ENCODE measurements around the gene OCIAD2. TPM values are rescaled to one million over a fixed set of nuclear protein-coding genes. Genes with fewer than 3 reads are reported as not detected.
"Not testable (repeated sequence)": the region's sequence is repeated elsewhere in the genome, so short reads cannot be mapped to it uniquely, and the experiment has no call there.

The OCIAD2 gene
- total and polyA plus RNA-seq, 4 donors, result 8.5 to 159 (median 26.5) TPM

DNA sequence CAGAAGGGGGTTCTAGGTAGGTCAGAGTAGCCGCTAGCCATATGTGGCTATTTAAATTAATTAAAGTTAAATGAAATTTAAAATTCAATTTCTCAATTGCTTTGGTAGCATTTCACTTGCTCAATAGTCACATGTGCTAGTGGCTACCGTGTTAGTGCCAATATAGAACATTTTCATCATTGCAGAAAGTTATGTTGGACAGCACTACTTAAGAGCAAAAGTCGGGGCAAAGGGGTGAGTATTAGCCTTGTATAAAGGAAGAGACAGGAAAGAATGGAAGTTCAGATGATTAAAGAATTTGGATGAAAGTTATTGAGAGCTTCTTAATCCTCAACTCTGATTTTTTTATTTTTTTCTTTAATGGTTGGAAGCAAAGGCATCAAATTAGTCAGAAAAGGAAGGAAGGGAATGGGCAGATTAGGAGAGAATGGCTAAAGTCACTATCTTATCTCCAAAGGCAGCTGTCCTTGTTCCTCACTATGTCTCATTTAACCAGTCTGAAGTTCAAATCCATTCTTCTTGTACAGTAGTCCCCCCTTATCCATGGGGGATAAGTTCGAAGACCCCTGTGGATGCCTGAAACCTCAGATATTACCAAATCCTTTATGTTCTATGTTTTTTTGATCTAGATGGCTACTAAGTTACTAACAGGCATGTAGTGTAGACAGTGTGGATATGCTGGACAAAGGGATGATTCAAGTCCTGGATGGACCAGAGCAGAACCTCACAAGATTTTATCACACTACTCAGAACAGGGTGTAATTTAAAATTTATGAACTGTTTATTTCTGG is 52.8 kb downstream of the OCIAD2 start:
- TF ChIP-seq TAF1 (conservative IDR thresholded peaks at IDR 0.05) (no peak), FOXA1 (IDR thresholded peaks at IDR 0.05) (no peak), EGR1 (IDR thresholded peaks at IDR 0.05; ENCODE audit: low read depth in 2 of 2) (no peak), SP1 (IDR thresholded peaks at IDR 0.05) (no peak)
- Histone ChIP-seq H3K27me3 (ENCODE audit: control insufficient read depth in 4 of 4, insufficient read depth in 4 of 4, low read length in 3 of 4) (no peaks in the 10 kb centered on the region), H3K36me3 (ENCODE audit: control insufficient read depth in 4 of 4, insufficient read depth in 3 of 4, low read depth in 1 of 4, low read length in 3 of 4) (peaks cover 9 to 34% (median 13%) of the 10 kb centered on the region in 4 donors), H3K27ac (ENCODE audit: low read depth in 1 of 2, low read length in 2 of 2) (no peak overlapping the region), H3K9me3 (ENCODE audit: control insufficient read depth in 4 of 4, low read length in 3 of 4) (no peaks in the 10 kb centered on the region), H3K9ac (ENCODE audit: low read depth in 1 of 2, low read length in 2 of 2) (no peak overlapping the region), H3K4me3 (ENCODE audit: low read depth in 1 of 3, low read length in 3 of 3) (no peak overlapping the region), H3K4me1 (ENCODE audit: control insufficient read depth in 4 of 4, insufficient read depth in 4 of 4, low read length in 3 of 4) (peaks cover 0 to 1% (median 0%) of the 10 kb centered on the region in 4 donors)
- no peak for DNase-seq (ENCODE audit: low spot score)
- WGBS, result 84% methylated on average over 4 of the region's 4 CpGs

- H3K36me3 ChIP-seq (ENCODE audit: control insufficient read depth in 4 of 4, insufficient read depth in 3 of 4, low read depth in 1 of 4, low read length in 3 of 4), result peaks cover 3 to 26% (median 9%) of the 10 kb centered on the region in 4 donors
- H3K4me3 ChIP-seq (ENCODE audit: low read depth in 1 of 3, low read length in 3 of 3), result no peak overlapping the region
- H3K9ac ChIP-seq (ENCODE audit: low read depth in 1 of 2, low read length in 2 of 2), result no peak overlapping the region
- no peaks in the 10 kb centered on the region for H3K27me3 ChIP-seq (ENCODE audit: control insufficient read depth in 4 of 4, insufficient read depth in 4 of 4, low read length in 3 of 4)
- TF ChIP-seq EGR1 (IDR thresholded peaks at IDR 0.05; ENCODE audit: low read depth in 2 of 2), result no peak
- no peak for TF ChIP-seq FOXA1 (IDR thresholded peaks at IDR 0.05)
- no peak for TF ChIP-seq FOXA2 (IDR thresholded peaks at IDR 0.05)
- no peak for TF ChIP-seq NR2F2 (IDR thresholded peaks at IDR 0.05)
- TF ChIP-seq, protein P1, sequence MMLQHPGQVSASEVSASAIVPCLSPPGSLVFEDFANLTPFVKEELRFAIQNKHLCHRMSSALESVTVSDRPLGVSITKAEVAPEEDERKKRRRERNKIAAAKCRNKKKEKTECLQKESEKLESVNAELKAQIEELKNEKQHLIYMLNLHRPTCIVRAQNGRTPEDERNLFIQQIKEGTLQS (IDR thresholded peaks at IDR 0.05), result no peak
- no peak for TF ChIP-seq SP1 (IDR thresholded peaks at IDR 0.05)
- no peak for TF ChIP-seq MAX (IDR thresholded peaks at IDR 0.05)
- no peak for TF ChIP-seq YY1 (IDR thresholded peaks at IDR 0.05)
- no peaks in the 10 kb centered on the region for H3K4me1 ChIP-seq (ENCODE audit: control insufficient read depth in 4 of 4, insufficient read depth in 4 of 4, low read length in 3 of 4)
- no peak for DNase-seq (ENCODE audit: low spot score)
- no peak overlapping the region for H3K27ac ChIP-seq (ENCODE audit: low read depth in 1 of 2, low read length in 2 of 2)
- H3K9me3 ChIP-seq (ENCODE audit: control insufficient read depth in 4 of 4, low read length in 3 of 4), result no peaks in the 10 kb centered on the region
- WGBS, result 78% methylated on average over 1 of the region's 1 CpG
Measured at GRCh38 chr4:48851651-48852050, 54.9 kb downstream of the OCIAD2 start.

DNA sequence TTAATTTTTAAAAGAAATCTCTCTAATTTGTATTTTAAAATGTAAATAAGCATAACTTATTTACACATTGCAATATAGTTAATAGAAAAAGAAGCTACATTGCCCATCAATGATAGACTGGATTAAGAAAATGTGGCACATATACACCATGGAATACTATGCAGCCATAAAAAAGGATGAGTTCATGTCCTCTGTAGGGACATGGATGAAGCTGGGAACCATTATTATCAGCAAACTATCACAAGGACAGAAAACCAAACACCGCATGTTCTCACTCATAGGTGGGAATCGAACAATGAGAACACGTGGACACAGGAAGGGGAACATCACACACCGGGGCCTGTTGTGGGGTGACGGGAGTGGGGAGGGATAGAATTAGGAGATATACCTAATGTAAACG is 57.8 kb downstream of the OCIAD2 start:
- DNase-seq (ENCODE audit: low spot score); H3K9ac ChIP-seq (ENCODE audit: low read depth in 1 of 2, low read length in 2 of 2); H3K4me1 ChIP-seq (ENCODE audit: control insufficient read depth in 4 of 4, insufficient read depth in 4 of 4, low read length in 3 of 4); H3K27ac ChIP-seq (ENCODE audit: low read depth in 1 of 2, low read length in 2 of 2); H3K9me3 ChIP-seq (ENCODE audit: control insufficient read depth in 4 of 4, low read length in 3 of 4); H3K27me3 ChIP-seq (ENCODE audit: control insufficient read depth in 4 of 4, insufficient read depth in 4 of 4, low read length in 3 of 4); H3K4me3 ChIP-seq (ENCODE audit: low read depth in 1 of 3, low read length in 3 of 3): not testable (repeated sequence)
- 98% methylated on average over 6 of the region's 6 CpGs for WGBS
- H3K36me3 ChIP-seq (ENCODE audit: control insufficient read depth in 4 of 4, insufficient read depth in 3 of 4, low read depth in 1 of 4, low read length in 3 of 4), result peaks cover 3 to 30% (median 11%) of the 10 kb centered on the region in 4 donors

DNA sequence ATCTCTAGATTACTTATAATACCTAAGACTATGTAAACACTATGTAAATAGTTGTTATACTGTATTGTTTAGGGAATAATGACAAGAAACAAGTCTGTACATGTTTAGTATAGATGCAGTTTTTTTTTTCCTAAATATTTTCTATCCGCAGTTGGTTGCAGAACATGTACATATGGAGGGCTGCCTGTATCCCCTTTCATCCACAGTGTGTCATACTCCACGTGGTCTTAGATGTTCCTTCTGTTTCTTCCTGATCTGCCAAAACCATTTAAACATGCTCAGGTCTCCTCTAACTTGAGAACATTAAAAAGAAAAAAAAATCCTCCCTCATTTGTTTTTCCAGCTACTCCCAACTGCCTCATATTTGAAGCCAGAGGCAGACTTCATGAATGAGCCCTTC is 61.7 kb downstream of the OCIAD2 start:
- Histone ChIP-seq H3K36me3 (ENCODE audit: control insufficient read depth in 4 of 4, insufficient read depth in 3 of 4, low read depth in 1 of 4, low read length in 3 of 4) (peaks cover 2 to 22% (median 11%) of the 10 kb centered on the region in 4 donors), H3K4me3 (ENCODE audit: low read depth in 1 of 3, low read length in 3 of 3) (no peak overlapping the region), H3K27ac (ENCODE audit: low read depth in 1 of 2, low read length in 2 of 2) (no peak overlapping the region), H3K9ac (ENCODE audit: low read depth in 1 of 2, low read length in 2 of 2) (no peak overlapping the region), H3K9me3 (ENCODE audit: control insufficient read depth in 4 of 4, low read length in 3 of 4) (no peaks in the 10 kb centered on the region), H3K4me1 (ENCODE audit: control insufficient read depth in 4 of 4, insufficient read depth in 4 of 4, low read length in 3 of 4) (peaks cover 1 to 15% (median 9%) of the 10 kb centered on the region in 4 donors), H3K27me3 (ENCODE audit: control insufficient read depth in 4 of 4, insufficient read depth in 4 of 4, low read length in 3 of 4) (no peaks in the 10 kb centered on the region)
- no peak for TF ChIP-seq FOXA2 (IDR thresholded peaks at IDR 0.05)
- TF ChIP-seq, protein P1 (IDR thresholded peaks at IDR 0.05), result no peak
- no peak for TF ChIP-seq HNF4A (conservative IDR thresholded peaks at IDR 0.05)
- no peak for TF ChIP-seq NR2F2 (IDR thresholded peaks at IDR 0.05)
- TF ChIP-seq RXRA (IDR thresholded peaks at IDR 0.05), result no peak
- TF ChIP-seq MAX (IDR thresholded peaks at IDR 0.05), result no peak
- no peak for TF ChIP-seq YY1 (IDR thresholded peaks at IDR 0.05)
- TF ChIP-seq FOXA1 (IDR thresholded peaks at IDR 0.05), result no peak
- no peak for TF ChIP-seq HNF4G (IDR thresholded peaks at IDR 0.05)
- no peak for TF ChIP-seq EGR1 (IDR thresholded peaks at IDR 0.05; ENCODE audit: low read depth in 2 of 2)
- no peak for TF ChIP-seq SP1 (IDR thresholded peaks at IDR 0.05)
- no peak for TF ChIP-seq TAF1 (conservative IDR thresholded peaks at IDR 0.05)
- no peak for TF ChIP-seq GABPA (IDR thresholded peaks at IDR 0.05 in 1 of 2, conservative IDR thresholded peaks at IDR 0.05 in 1 of 2)
- TF ChIP-seq CTCF (IDR thresholded peaks at IDR 0.05; ENCODE audit: low read depth, low read length, missing input control), result no peak
- TF ChIP-seq, protein P2, sequence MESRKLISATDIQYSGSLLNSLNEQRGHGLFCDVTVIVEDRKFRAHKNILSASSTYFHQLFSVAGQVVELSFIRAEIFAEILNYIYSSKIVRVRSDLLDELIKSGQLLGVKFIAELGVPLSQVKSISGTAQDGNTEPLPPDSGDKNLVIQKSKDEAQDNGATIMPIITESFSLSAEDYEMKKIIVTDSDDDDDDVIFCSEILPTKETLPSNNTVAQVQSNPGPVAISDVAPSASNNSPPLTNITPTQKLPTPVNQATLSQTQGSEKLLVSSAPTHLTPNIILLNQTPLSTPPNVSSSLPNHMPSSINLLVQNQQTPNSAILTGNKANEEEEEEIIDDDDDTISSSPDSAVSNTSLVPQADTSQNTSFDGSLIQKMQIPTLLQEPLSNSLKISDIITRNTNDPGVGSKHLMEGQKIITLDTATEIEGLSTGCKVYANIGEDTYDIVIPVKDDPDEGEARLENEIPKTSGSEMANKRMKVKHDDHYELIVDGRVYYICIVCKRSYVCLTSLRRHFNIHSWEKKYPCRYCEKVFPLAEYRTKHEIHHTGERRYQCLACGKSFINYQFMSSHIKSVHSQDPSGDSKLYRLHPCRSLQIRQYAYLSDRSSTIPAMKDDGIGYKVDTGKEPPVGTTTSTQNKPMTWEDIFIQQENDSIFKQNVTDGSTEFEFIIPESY (IDR thresholded peaks at IDR 0.05), result no peak
- TF ChIP-seq RAD21 (IDR thresholded peaks at IDR 0.05), result no peak
- WGBS, result 96% methylated on average over 2 of the region's 2 CpGs
- DNase-seq (ENCODE audit: low spot score), result no peak
